HG02970 (cell line): ENCODE results near the gene UBE2L5.
"Not testable (repeated sequence)": the region's sequence is repeated elsewhere in the genome, so short reads cannot be mapped to it uniquely, and the experiment has no call there.

Experiments used
- ATAC-seq: cut with Tn5 transposase; IDR thresholded peaks from one replicate; pipeline ENCODE4 v1.9.1; 2021; ENCODE audit warnings: mild to moderate bottlenecking, moderate library complexity, moderate number of reproducible peaks; ENCODE audit not compliant: unreplicated experiment, low FRiP score

The UBE2L5 gene

DNA sequence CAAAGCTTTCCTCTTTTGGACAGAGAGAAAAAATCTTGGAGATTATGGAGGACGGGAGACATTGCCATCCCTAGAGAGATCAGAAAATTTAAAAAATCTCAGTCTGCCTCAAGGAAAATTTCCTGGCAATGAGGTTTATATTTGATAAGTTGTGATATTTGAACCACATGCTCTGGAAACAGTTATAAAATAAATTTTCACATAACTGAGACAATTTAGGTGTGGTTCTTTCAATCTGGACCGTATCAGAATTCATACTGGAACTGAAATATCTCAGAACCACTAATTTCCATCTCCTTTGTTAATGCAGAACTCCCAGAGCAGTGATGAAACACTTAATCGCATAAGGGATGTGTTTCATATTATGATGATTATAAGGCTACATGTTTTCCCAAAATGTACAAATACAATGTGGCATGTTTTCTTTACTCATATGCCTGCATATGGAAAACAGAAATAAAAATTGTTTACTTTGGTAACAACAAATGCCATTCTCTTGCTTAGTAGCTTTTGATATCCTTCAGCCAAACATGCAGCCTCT, 13.7 kb downstream of the UBE2L5 start:
- no peak for ATAC-seq

DNA sequence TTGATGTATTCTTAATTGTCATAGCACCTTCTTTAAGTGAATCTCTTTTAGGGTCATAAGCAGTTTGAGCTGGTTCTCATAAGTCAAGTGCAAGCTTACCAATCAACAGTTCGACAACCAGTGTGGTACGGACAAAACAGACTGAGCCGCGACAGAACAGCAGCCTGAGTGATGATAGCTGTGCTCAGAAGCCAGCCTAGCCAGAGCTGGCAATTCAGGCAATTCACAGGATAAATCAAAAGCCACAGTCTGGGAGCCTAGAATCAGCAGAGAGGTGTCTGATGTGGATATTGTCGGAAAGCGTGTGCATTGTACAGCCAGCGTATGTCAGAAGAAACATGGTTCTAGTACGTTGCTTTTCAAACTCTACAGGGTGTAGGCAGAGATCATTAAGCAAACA, 14.9 kb downstream of the UBE2L5 start:
- ATAC-seq = no peak

DNA sequence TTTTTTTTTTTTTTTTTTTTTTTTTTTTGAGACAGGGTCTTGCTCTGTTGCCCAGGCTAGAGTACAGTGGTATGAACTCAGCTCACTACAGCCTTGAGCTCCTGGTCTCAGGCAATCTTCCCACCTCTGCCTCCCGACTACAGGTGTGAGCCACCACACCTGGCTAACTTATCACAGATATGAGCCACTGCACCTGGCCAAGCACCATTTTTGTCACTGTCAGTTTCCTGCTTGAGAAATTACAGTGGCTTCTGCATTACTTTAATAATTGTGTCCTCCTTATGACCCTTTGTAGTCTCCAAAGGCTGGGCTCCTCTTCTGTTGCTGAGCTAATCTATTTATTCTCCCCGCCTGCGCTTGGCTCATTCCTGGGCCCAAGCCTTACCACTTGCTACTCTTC, 16.0 kb downstream of the UBE2L5 start:
- no peak for ATAC-seq

DNA sequence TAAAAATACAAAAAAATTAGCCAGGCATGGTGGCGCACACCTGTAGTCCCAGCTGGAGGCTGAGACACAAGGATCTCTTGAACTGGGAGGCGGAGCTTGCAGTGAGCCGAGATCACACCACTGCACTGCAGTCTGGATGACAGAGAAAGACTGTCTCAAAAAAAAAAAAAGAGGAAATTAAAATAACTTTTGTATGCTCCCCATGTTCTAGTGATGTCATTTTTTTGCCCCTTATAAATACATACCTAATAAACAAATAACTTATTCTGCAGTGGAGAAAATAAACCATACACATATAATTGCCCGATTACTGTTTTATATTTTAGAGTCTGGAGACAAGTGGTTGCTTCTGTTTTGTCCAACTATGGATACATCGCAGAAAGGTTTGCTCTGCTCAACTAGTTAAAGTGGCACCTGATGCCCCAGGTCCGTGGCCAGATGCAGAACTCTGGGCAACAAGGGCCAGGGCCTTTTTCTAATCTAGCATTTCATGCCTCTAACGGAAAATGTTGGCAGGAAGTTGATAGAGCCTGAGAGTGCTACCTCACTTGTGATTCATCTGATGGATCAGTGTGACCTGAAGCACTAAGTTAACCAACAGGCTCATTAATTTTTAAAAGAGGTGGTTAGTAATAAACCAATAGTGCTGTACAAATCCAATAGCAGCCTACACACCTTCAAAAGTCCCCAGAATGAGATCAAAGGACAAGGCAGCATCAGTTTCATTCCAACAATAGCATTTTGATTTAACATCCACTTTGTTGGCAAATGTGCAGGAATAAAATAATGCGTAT, 18.8 kb downstream of the UBE2L5 start:
- ATAC-seq = no peak

DNA sequence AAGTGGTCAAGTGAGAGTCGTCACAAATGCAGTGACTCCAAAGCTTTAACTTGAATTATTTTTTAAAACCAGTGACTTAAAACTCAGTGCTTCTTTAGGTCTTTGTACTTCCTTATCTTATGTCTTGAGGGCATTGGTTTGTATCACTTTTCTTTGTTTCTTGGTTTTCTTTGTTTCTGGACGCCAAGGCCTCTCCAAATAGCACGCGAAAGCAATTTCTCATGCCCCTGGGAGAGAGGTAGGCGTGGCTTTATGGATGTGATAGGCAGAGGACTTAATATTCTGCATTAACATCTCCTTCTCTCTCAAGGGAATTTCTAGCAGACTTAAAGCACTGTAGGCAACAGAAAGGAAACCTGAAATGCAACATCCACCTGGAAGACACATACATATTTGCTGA, 20.6 kb downstream of the UBE2L5 start:
- no peak for ATAC-seq

DNA sequence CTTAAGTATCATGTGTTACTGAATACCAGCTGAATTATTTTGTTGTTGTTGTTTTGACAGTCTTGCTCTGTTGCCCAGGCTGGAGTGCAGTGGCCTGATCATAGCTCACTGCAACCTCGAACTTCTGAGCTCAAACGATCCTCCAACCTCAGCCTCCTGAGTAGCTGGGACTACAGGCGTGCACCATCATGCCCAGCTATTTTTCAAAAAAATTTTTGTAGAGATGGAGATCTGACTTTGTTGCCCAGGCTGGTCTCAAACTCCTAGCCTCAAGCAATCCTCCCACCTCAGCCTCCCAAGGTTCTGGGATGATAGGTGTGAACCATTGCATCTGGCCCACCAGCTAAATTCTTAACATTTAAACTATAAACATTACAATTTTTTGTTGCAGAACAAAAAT, 21.2 kb downstream of the UBE2L5 start:
- not testable (repeated sequence) for ATAC-seq

DNA sequence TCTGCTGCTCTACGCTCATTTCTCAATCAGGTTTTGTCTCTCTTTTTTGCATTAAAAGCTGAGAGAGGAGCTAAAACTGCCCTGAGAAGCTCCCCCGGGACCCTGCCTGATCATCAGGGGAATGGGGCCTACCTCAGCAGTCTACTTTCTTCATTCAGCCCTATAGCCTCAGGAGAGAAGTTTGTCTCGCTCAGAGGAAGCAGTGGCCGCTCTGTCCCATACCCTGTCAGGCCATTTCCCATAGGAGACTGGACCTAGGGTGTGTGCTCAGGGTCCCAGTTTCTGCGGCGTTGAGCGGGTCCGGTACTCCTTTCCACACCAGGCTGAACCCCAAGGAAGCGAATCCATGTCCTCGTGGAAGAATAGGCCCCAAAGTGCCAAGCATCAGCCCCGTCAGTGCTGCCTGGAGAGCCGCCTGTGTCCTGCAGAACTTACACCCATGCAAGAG, 21.7 kb downstream of the UBE2L5 start:
- ATAC-seq = peak; percentile 39

DNA sequence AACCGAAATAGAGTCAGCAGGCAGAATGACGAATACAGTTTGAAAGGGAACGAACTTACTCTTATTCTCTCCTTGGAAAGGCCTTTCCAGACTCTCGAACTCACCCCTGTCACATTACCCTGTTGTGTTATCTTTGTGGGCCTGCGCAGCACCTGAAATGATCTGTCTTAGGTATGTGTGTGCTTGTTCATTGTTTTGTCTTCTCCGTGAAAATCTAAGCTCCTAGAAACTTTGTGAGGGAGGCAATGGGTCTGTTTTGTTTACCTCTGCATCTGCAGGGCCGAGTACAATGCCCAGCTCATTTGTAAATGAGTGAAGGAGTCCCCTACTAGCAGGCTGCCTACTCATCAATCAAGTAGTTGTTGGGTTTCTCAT, 23.8 kb downstream of the UBE2L5 start:
- no peak for ATAC-seq

DNA sequence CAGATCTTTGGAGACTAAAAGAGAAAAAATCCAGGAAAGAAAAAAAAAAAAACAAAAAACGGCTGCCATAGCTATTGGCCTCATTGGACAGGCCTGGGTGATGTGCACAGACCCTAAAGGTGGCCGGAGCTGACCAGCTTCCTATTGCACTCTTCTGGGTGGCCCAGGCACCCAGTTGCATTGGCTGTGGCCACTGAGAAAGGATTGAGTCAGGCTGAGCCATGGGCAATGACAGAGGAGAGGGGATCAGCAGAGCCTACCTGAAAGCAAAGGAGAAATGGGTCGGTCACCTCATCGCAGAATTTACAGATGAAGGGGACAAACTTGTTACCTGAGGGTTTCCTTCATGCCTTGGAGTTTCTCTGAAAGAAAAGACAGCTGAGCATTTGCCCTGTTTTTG, 26.1 kb downstream of the UBE2L5 start:
- no peak for ATAC-seq

DNA sequence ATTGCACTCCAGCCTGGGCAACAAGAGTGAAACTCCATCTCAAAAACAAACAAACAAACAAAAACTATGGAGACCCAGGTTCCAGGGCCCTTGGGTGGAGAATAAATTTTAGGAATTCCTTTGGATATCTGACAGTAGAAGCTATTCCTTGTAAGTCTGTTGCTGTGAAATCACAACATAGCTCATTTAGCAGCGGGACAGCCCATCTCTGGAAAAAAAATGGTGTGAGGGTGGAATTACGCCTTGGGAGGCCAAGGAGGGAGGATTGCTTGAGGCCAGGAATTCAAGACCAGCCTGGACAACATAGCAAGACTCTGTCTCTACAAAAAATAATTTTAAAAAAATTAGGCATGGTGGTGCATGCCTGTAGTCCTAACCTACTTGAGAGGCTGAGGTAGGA, 27.8 kb downstream of the UBE2L5 start:
- no peak for ATAC-seq

DNA sequence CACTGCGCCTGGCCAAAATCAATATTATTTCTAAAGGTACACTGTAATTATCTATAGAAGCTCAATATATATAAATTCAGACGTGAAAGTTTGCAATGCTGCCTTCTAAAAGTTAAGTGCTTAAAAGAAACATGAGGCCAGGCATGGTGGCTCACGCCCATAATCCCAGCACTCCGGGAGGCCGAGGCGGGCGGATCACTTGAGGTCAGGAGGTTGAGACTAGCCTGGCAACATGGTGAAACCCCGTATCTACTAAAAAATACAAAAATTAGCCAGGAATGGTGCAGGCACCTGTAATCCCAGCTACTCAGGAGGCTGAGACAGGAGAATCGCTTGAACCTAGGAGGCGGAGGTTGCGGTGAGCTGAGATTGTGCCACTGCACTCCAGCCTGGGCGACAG, 29.2 kb downstream of the UBE2L5 start:
- ATAC-seq = not testable (repeated sequence)

DNA sequence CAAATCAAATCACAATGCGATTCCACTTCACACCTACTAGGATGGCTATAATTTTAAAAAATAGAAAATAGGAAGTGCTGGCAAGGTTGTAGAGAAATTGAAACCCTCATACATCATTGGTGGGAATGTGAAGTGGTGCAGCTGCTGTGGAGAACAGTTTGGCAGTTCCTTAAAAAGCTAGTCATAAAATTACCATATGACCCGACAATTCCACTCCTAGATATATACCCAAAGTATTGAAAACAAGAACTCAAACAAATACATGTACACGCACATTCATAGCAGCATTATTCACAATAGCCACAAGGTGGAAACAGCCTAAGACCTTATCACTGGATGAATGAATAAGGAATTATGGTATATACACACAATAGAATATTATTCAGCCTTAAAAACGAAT, 31.4 kb downstream of the UBE2L5 start:
- ATAC-seq = no peak

DNA sequence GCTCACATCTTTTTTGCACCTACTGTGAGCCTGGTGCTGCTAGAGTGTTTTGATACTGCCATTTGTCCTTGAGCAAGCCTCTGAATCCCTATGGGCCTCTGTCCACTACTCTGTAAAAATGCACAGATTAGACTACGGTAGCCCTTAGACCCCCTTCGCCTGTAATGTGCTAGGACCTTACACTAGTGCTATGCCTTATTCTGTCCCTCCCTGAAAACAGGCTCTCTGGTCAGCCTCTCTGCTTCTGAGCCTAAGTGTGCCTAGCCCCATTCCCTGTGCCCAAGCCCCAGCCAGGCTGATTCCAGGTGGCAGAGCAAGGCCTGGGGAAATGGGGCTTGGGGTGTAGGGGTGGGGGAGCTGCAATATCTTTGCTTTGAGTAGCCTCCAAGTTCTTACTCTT, 32.7 kb downstream of the UBE2L5 start:
- ATAC-seq = no peak

DNA sequence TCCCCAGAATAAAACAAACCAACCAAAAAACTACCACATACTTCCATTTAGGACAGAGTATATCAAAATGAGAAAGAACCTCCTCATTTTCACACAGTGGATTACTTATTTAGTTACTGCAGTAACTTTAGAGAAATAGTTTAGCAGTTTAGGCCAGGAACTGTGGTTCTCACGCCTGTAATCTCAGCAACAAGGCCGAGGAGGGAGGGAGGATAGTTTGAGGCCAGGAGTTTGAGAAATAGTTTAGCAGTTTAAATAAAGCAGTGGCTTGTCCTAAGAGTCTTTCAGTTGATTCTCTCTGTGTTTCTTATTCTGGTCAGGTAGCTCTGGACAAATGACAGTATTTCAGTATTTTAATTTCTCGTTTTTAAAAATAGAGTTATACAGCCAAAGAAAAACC, 34.0 kb downstream of the UBE2L5 start:
- ATAC-seq = no peak

DNA sequence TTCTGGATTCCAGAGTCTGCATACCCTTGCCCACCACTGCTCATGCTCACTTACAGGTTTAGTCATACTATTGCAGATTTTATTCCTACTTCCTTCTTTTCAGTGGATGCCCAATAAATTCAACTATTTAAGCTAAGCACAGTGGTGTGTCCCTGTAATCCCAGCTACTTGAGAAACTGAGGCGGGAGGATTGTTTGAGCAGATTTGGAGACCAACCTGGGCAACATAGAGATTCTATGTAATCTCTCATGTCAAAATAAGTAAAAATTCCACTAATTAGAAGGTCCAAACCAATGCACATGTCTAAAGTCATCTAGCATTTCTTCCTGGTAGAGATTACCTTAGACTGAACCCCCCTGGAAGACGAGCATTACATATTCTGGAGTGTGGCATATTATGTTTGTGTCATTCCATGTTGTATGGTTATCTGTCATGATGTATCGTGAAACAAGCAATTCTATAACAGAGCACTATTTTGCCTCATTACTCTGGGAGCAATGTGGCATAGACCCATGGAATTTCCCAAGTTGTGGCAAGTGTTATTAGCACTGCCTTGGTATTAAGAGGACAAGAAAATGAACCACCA, 35.1 kb downstream of the UBE2L5 start:
- ATAC-seq = no peak

DNA sequence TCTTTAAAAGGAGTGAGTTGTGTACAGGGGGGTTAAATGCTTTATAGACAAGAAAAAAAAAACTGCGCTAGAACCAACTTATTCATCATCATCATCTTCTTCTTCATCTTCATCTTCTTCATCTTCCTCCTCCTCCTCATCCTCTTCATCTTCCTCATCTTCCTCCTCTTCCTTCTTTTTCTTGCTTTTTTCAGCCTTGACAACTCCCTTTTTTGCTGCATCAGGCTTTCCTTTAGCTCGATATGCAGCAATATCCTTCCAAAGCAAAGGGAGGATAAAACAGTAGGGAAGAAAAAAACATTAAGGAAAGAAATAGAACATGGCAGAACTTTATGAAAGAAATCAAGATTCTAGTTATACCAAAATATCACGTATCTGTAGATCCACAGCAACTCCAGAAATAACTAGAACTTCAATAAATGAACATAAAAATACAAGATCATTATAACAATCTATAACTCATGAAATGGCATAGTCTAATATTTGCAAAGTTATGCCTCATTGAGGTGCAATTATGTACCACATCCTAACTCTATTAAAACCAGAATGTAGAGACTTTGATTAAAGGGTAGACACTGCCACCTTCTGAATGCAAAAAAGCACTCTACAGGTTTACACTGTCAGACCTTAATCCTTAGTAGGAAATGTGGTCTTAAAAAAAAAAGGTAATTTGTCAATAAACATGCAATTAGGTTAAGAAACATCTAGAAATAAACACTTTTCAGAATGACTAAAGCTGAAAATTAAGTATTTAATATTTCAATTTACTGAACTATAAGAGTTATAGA, 39.2 kb downstream of the UBE2L5 start:
- ATAC-seq = not testable (repeated sequence)

DNA sequence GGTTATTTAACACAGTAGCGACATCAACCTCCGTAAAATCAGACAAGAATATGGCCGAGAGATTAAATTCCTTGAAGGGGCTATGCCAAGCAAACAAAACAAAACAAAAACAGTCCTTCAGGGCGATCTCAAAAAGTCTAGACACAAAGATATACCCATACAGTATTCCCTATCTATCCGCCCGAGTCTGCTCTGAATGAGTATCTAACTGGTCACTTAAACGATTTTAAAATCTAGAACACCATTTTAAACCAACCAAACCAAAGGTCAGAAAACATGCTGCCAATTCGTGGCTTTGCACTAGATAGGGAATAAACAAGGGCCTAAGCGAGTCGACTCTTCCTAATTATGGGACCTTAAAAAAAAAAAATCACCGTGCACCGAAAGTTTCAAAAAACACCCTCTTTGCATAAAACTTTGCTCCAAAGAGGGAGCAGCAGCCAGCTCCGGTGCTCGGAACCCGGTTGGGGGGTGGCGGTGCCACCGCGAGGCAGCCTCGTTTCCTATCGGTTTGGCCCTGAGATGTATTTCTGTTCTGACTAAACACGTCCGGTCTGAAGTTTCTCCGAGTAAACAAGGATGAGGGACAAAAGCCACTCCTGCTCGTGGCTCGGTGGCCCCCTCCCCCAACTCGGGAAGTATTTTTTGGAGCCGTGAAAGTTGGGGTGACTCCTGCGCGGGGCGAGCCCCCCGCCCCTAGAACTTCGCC, 41.6 kb downstream of the UBE2L5 start:
- peak; percentile 30 for ATAC-seq

DNA sequence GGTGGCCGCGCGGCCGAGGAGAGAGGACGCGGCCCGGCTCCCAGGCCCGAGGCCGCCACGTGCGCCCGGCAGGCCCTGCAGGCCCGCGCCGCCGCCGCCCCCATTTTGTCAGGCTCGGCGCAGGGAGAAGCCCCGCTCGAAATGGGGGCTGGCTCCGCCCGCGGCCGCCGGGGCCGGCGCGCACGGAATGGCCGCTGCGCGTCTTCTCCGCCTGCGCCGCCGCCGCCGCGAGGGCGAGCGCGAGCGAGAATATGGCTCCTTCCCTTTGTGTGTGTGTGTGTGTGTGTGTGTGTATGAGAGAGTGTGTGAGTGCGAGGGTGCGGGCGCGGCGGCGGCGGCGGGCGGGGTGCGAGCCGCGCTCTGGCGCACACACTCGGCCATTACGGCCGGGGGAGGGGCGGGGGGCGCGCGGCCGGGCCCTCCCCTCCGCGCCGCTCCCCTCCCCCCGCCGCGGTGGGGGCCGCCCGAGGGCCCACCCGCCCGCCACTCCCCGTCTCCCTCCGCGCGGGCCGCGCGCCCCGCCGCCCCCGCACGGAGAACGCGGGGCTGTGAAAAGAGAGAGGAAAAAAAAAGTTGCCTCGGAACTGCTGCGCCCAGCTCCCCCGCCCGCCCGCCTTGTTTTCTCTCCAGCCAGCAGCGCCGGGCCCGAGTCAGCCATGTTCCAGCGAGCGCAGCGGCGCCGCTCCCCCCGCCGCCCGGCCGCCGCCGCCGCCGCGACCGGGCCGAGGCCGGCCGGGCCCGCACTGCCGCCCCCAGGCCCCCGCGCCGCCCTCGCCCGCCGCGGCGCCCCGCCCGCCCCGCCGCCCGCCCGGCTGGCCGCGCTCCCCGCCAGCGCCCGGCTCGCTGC, 42.4 kb downstream of the UBE2L5 start:
- ATAC-seq = peak; percentile 35

DNA sequence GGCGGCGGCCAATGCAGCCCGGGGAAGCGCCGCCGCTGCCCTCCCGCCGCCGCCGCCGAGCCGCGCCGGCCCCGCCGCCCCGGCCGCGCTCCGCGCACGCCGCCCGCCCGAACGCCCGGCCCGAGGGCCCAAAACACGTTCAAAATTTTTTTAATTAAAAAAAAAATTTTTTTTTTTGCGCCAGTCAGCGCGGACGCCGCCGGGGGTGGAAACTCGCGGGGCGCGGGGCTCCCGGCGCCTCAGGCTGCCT, 43.0 kb downstream of the UBE2L5 start:
- ATAC-seq = no peak
